NK-92 (cell line): ENCODE data around the gene CAPN11.
"Not testable (repeated sequence)": the region's sequence is repeated elsewhere in the genome, so short reads cannot be mapped to it uniquely, and the experiment has no call there.

ENCODE experiments used
- DNase-seq: peaks from one replicate; lab custom pipeline; 2025; ENCODE audit not compliant: unreplicated experiment; lab: John Stamatoyannopoulos, UW

CAPN11 gene

GRCh38 chr6:44225579-44226325, 67.1 kb downstream of the CAPN11 start:
- no peak for DNase-seq

- no peak for DNase-seq
These were observed 67.9 kb downstream of the CAPN11 start for GRCh38 chr6:44226368-44227147.

- no peak for DNase-seq
These were observed 68.7 kb downstream of the CAPN11 start for GRCh38 chr6:44227148-44227793.

GRCh38 chr6:44228031-44228430, 69.4 kb downstream of the CAPN11 start:
- no peak for DNase-seq

GRCh38 chr6:44228433-44228832, 69.8 kb downstream of the CAPN11 start:
- DNase-seq = no peak

GRCh38 chr6:44228836-44229235, 70.2 kb downstream of the CAPN11 start:
- DNase-seq = no peak

- no peak for DNase-seq
These were observed 70.9 kb downstream of the CAPN11 start for GRCh38 chr6:44229376-44230033.

GRCh38 chr6:44230034-44230675, 71.5 kb downstream of the CAPN11 start:
- DNase-seq = no peak

GRCh38 chr6:44231426-44231825, 72.8 kb downstream of the CAPN11 start:
- not testable (repeated sequence) for DNase-seq

GRCh38 chr6:44232676-44233566, 74.3 kb downstream of the CAPN11 start:
- no peak for DNase-seq

GRCh38 chr6:44233567-44234100, 75.0 kb downstream of the CAPN11 start:
- no peak for DNase-seq
